PC-3 (cell line): Measurements from ENCODE around the gene DGKB. TPM values are rescaled to one million over a fixed set of nuclear protein-coding genes. Genes with fewer than 3 reads are reported as not detected.
A peak's percentile ranks its signal among the peaks of the same experiment; 100 is the strongest.

ENCODE experiments used
- ATAC-seq: fragments of 200-7000 bp; cut with Tn5 transposase; 2 replicates; pipeline ENCODE4 v1.9.1; 2020; ENCODE audit warnings: mild to moderate bottlenecking, moderate library complexity
- BruUV-seq: library from RNA; stranded (reverse); fragments of 400-500 nt; replicated peaks from 2 replicates; lab custom pipeline; 2021; lab: Mats Ljungman, UMichigan
- CTCF ChIA-PET: fragments of 300-600 bp; sonication (Branson Sonifier 250); formaldehyde crosslinking; loops from one replicate; lab custom pipeline; 2022; ENCODE audit warnings: antibody characterized with exemption; lab: Charles Lee
- POLR2A ChIA-PET: fragments of 300-600 bp; sonication (Branson Sonifier 250); formaldehyde crosslinking; loops from one replicate; lab custom pipeline; 2022; ENCODE audit warnings: antibody characterized with exemption; ENCODE audit not compliant: unreplicated experiment; lab: Charles Lee
- DNase-seq: peaks from one replicate; pipeline ENCODE4 v3.0.0-alpha.2; 2015
- H2AFZ ChIP-seq: fragments of 300-600 bp; sonication (generic); 2 replicates; pipeline ENCODE4 v1.6.0; 2016; ENCODE audit warnings: antibody characterized with exemption, low read length
- H3F3A ChIP-seq: fragments of 300-600 bp; sonication (generic); one replicate; pipeline ENCODE4 v1.6.0; 2017; ENCODE audit warnings: antibody characterized with exemption, low read length, control low read depth, mild to moderate bottlenecking; ENCODE audit not compliant: unreplicated experiment
- H3K27ac ChIP-seq: fragments of 300-600 bp; sonication (generic); 2 replicates; pipeline ENCODE4 v1.5.1; 2016; ENCODE audit warnings: mild to moderate bottlenecking, low read length
- H3K27me3 ChIP-seq: fragments of 300-600 bp; sonication (generic); 2 replicates; pipeline ENCODE4 v1.6.1; 2016; ENCODE audit warnings: low read length, mixed read lengths
- H3K36me3 ChIP-seq: fragments of 300-600 bp; sonication (generic); 2 replicates; pipeline ENCODE4 v1.6.1; 2016; ENCODE audit warnings: low read depth, mixed run types, low read length, mixed read lengths
- H3K4me1 ChIP-seq: fragments of 300-600 bp; sonication (generic); 2 replicates; pipeline ENCODE4 v1.5.1; 2016; ENCODE audit warnings: low read length; ENCODE audit not compliant: insufficient read depth
- H3K4me2 ChIP-seq: fragments of 300-600 bp; sonication (generic); 2 replicates; pipeline ENCODE4 v1.6.0; 2016; ENCODE audit warnings: low read length
- H3K4me3 ChIP-seq: fragments of 300-600 bp; sonication (generic); 2 replicates; pipeline ENCODE4 v1.5.1; 2016; ENCODE audit warnings: mild to moderate bottlenecking, low read length, mixed read lengths
- H3K79me2 ChIP-seq: fragments of 300-600 bp; sonication (generic); 2 replicates; pipeline ENCODE4 v1.6.1; 2017; ENCODE audit warnings: low read length, mixed read lengths
- H3K9ac ChIP-seq: fragments of 300-600 bp; sonication (generic); 2 replicates; pipeline ENCODE4 v1.6.0; 2016; ENCODE audit warnings: mild to moderate bottlenecking, low read length
- H3K9me2 ChIP-seq: fragments of 300-600 bp; sonication (generic); replicated peaks from 2 replicates; pipeline ENCODE4 v1.6.1; 2016; ENCODE audit warnings: mixed run types, low read length, mixed read lengths
- H3K9me3 ChIP-seq: fragments of 300-600 bp; sonication (generic); 2 replicates; pipeline ENCODE4 v1.6.1; 2016; ENCODE audit warnings: low read length, mixed read lengths
- H4K20me1 ChIP-seq: fragments of 300-600 bp; sonication (generic); 2 replicates; pipeline ENCODE4 v1.6.1; 2016; ENCODE audit warnings: low read length, mixed read lengths
- EZH2 ChIP-seq: fragments of 300-600 bp; sonication (generic); IDR thresholded peaks from one replicate; pipeline ENCODE4 v1.6.1; 2017; ENCODE audit warnings: antibody characterized with exemption, mild to moderate bottlenecking, low read length; ENCODE audit not compliant: unreplicated experiment
- EZH2phosphoT487 ChIP-seq: fragments of 300-600 bp; sonication (generic); IDR thresholded peaks from 2 replicates; pipeline ENCODE4 v1.6.1; 2018; ENCODE audit warnings: mild to moderate bottlenecking, antibody characterized with exemption, low read length, borderline replicate concordance
- intact Hi-C: fragments of 100-400 bp; cut with micrococcal nuclease; formaldehyde crosslinking; loops from 2 replicates; pipeline ENCODE4 v1.9.0; 2023
- total RNA-seq: library from RNA; depleted of rRNA; stranded (reverse); fragments of >200 nt; gene quantifications from 2 replicates; pipeline ENCODE4 v1.2.3, GENCODE V29; 2014
- TF ChIP-seq, protein P1 (sequence below): fragments of 300-600 bp; sonication (generic); conservative IDR thresholded peaks from 2 replicates; pipeline ENCODE4 v1.5.1; 2017; ENCODE audit warnings: antibody characterized with exemption, low read depth, mild to moderate bottlenecking, low read length

DGKB gene
- total RNA-seq, 1 experiment from 2014 or later = 0.15 TPM

DNA sequence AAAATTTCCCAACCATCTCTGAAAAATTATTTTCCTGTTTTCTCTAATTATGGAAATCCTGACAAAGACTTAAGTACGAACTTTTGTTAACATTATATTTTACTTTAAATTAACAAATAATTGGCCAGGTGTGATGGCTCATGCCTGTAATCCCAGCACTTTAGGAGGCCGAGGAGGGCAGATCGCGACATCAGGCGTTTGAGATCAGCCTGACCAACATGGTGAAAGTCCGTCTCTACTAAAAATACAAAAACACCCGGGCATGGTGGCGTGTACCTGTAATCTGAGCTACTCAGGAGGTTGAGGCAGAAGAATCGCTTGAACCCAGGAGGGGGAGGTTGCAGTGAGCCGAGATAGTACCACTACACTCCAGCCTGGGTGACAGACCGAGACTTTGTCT is 32.2 kb downstream of the DGKB start:
- no peaks in the 10 kb centered on the region for H3K27me3 ChIP-seq
- H3K4me2 ChIP-seq = no peak overlapping the region
- ChIA-PET POLR2A (no interaction called here), CTCF (no interaction called here)
- H3K79me2 ChIP-seq = no peaks in the 10 kb centered on the region
- H3K9me2 ChIP-seq = no peaks in the 10 kb centered on the region
- no peak for DNase-seq
- ATAC-seq = no peak
- no peaks in the 10 kb centered on the region for H3K36me3 ChIP-seq
- intact Hi-C loops = no loop called here
- no peaks in the 10 kb centered on the region for H3F3A ChIP-seq
- H3K4me3 ChIP-seq = no peak overlapping the region
- no peak overlapping the region for H2AFZ ChIP-seq
- H4K20me1 ChIP-seq = no peaks in the 10 kb centered on the region
- no peak overlapping the region for H3K27ac ChIP-seq
- peaks cover 4% of the 10 kb centered on the region; the same call in 1 of the 2 replicates for H3K4me1 ChIP-seq
- no TSS peak for BruUV-seq
- TF ChIP-seq EZH2 = no peak
- TF ChIP-seq EZH2phosphoT487 = no peak
- TF ChIP-seq, protein P1, sequence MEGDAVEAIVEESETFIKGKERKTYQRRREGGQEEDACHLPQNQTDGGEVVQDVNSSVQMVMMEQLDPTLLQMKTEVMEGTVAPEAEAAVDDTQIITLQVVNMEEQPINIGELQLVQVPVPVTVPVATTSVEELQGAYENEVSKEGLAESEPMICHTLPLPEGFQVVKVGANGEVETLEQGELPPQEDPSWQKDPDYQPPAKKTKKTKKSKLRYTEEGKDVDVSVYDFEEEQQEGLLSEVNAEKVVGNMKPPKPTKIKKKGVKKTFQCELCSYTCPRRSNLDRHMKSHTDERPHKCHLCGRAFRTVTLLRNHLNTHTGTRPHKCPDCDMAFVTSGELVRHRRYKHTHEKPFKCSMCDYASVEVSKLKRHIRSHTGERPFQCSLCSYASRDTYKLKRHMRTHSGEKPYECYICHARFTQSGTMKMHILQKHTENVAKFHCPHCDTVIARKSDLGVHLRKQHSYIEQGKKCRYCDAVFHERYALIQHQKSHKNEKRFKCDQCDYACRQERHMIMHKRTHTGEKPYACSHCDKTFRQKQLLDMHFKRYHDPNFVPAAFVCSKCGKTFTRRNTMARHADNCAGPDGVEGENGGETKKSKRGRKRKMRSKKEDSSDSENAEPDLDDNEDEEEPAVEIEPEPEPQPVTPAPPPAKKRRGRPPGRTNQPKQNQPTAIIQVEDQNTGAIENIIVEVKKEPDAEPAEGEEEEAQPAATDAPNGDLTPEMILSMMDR = no peak
- H3K9me3 ChIP-seq = no peaks in the 10 kb centered on the region
- no peak overlapping the region for H3K9ac ChIP-seq

GRCh38 chr7:14868937-14869336 is 33.6 kb downstream of the DGKB start:
- Histone ChIP-seq H3K79me2 (no peaks in the 10 kb centered on the region), H3K9me2 (no peaks in the 10 kb centered on the region), H3K4me3 (no peak overlapping the region), H3K4me2 (no peak overlapping the region), H3K27ac (no peak overlapping the region), H4K20me1 (no peaks in the 10 kb centered on the region), H2AFZ (no peak overlapping the region), H3F3A (no peaks in the 10 kb centered on the region), H3K36me3 (no peaks in the 10 kb centered on the region), H3K9me3 (no peaks in the 10 kb centered on the region), H3K27me3 (no peaks in the 10 kb centered on the region), H3K4me1 (peaks cover 4% of the 10 kb centered on the region; the same call in 1 of the 2 replicates), H3K9ac (no peak overlapping the region)
- ChIA-PET POLR2A (no interaction called here), CTCF (no interaction called here)
- DNase-seq = no peak
- no TSS peak for BruUV-seq
- TF ChIP-seq EZH2phosphoT487 (no peak), EZH2 (no peak)
- TF ChIP-seq, protein P1 = no peak
- intact Hi-C loops = no loop called here
- ATAC-seq = no peak

DNA sequence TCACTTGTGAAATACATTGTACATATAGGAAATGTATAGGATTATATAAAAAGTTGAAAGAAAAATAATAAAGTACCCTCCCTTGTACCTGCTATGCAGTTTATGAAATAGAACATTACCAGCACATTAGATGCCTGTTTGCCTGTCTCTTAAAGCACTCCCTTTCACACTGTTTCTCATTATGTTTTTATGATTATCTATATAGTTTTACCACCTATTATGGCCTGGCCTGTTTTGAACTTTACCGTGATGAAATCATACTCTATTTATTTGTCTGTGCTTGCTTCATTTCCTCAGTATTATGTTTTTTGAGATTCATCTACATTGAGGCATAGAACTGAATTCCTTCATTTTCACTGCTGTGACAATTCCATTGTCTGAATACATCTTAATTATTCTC is 41.1 kb downstream of the DGKB start:
- Histone ChIP-seq H3K4me2 (no peak overlapping the region), H3K4me1 (peaks cover 14% of the 10 kb centered on the region), H3K9me2 (no peaks in the 10 kb centered on the region), H3K27me3 (no peaks in the 10 kb centered on the region), H3F3A (no peaks in the 10 kb centered on the region), H3K4me3 (no peak overlapping the region), H3K9ac (no peak overlapping the region), H2AFZ (0 out of 2 replicates have a peak overlapping the region, but pooled peaks have one; percentile 3), H3K9me3 (no peaks in the 10 kb centered on the region), H3K27ac (no peak overlapping the region), H3K79me2 (no peaks in the 10 kb centered on the region), H4K20me1 (no peaks in the 10 kb centered on the region), H3K36me3 (no peaks in the 10 kb centered on the region)
- ATAC-seq = no peak
- intact Hi-C loops = no loop called here
- TF ChIP-seq EZH2phosphoT487 = no peak
- TF ChIP-seq EZH2 = no peak
- TF ChIP-seq, protein P1 = no peak
- CTCF ChIA-PET = no interaction called here
- no TSS peak for BruUV-seq
- DNase-seq = no peak
- POLR2A ChIA-PET = no interaction called here
